ENCODE data around the gene FOXP4.

DNA sequence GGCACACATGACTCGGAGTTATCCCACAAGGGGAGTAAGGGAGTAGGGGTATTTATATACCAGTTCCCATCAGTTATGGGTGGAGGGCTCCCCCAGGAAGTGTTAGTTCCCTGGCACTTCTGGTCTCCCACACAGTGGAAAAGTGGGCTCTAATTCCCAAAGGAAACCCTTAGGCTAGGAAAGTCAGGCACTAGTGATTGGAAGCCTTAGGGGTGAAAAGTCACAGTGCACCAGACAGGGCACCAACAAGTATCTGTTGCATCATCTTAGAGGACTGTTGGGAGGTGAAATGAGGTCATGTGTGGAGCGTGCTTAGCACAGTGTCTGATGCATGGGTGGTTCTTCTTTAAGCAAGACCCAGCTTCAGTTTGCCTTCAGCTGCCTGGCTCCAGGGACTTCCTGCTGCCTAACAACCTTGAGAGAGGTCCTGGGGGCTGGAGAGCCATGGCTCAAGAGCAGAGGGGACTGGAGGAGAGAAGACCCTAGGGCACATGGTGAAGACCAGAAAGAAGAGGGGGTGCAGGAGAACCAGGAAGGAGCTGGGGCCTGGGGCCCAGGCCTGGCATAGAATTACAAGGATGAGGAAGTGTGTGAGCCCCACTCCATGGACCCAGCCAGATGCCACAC is 7.5 kb upstream of the FOXP4 start:
- TF ChIP-seq CTCF (IDR thresholded peaks at IDR 0.05): no peak
- no peak for TF ChIP-seq EZH2 (IDR thresholded peaks at IDR 0.05)
- TF ChIP-seq EZH2phosphoT487 (IDR thresholded peaks at IDR 0.05): no peak

All from neural progenitor cell (in vitro differentiated cells).